Sigmoid colon (tissue), 7 donors: ENCODE measurements around the gene CAPNS2. TPM values are rescaled to one million over a fixed set of nuclear protein-coding genes. Genes with fewer than 3 reads are reported as not detected.

Experiments used
- DNase-seq: peaks from one replicate; pipeline ENCODE4 v3.0.0-alpha.2; 2019
- H3K27ac ChIP-seq, 4 donors: fragments of 200-600 bp; sonication (generic); one replicate each; pipeline ENCODE4 v1.5.1; 2016 to 2019; ENCODE audit warnings: mild to moderate bottlenecking in 1 of 4
- H3K27me3 ChIP-seq, 3 donors: fragments of 200-600 bp; sonication (generic); one replicate each; pipeline ENCODE4 v1.5.1; 2019; ENCODE audit warnings: mild to moderate bottlenecking in 1 of 3
- H3K36me3 ChIP-seq, 4 donors: fragments of 200-600 bp; sonication (generic); one replicate each; pipeline ENCODE4 v1.5.1; 2016 to 2019
- H3K4me1 ChIP-seq, 4 donors: fragments of 200-600 bp; sonication (generic); one replicate each; pipeline ENCODE4 v1.5.1; 2017 to 2019
- H3K4me3 ChIP-seq, 4 donors: fragments of 200-600 bp; sonication (generic); one replicate each; pipeline ENCODE4 v1.5.1; 2017 to 2019; ENCODE audit warnings: mild to moderate bottlenecking in 2 of 4, moderate library complexity in 1 of 4
- H3K9me3 ChIP-seq, 4 donors: fragments of 200-600 bp in 3 of 4; sonication (generic) in 3 of 4; one replicate each; pipeline versions ENCODE4 v1.5.1 to v1.6.1; 2013 to 2019
- EP300 ChIP-seq, 4 donors: sonication (generic); formaldehyde crosslinking; IDR thresholded peaks; one replicate each; pipeline ENCODE4 v1.6.1; 2017; ENCODE audit warnings: antibody characterized with exemption in 4 of 4
- POLR2A ChIP-seq, 2 donors: fragments of 450-650 bp; IDR thresholded peaks; one replicate each; pipeline ENCODE4 v1.6.1; 2016; ENCODE audit warnings: antibody characterized with exemption in 2 of 2, mild to moderate bottlenecking in 2 of 2, moderate library complexity in 2 of 2
- POLR2AphosphoS5 ChIP-seq, 4 donors: sonication (generic); formaldehyde crosslinking; IDR thresholded peaks; one replicate each; pipeline ENCODE4 v1.6.1; 2017; ENCODE audit warnings: antibody characterized with exemption in 4 of 4
- WGBS, 2 donors: extraction: QIAGEN DNeasy Blood & Tissue Kit; methylation state at CpG; one replicate each; pipeline ENCODE4 v1.1.7; 2013; 5-methylcytosine and 5-hydroxymethylcytosine counted together
- intact Hi-C: fragments of 100-400 bp; cut with DNase I; formaldehyde crosslinking; loops from one replicate; pipeline ENCODE4 v1.15.1; 2023
- polyA plus RNA-seq, 3 donors: library from polyadenylated mRNA; stranded (reverse); fragments of 200-250 nt; gene quantifications; one replicate each; pipeline ENCODE4 v1.2.3, GENCODE V29; 2013
- total RNA-seq, 4 donors: library from RNA; depleted of rRNA; stranded (reverse); fragments of >200 nt; gene quantifications; one replicate each; pipeline ENCODE4 v1.1.0, GENCODE V29; 2016
- TF ChIP-seq, protein P1 (sequence below), 4 experiments: fragments of 450-650 bp in 3 of 4; fragments of 200-600 bp in 1 of 4; IDR thresholded peaks; one replicate each; pipeline ENCODE4 v1.5.1; 2016 to 2019; ENCODE audit warnings: antibody characterized with exemption in 4 of 4, mild to moderate bottlenecking in 3 of 4, moderate library complexity in 2 of 4
- donor health status: healthy with polysubstance abuse.
- donor health status: Bipolar disorder and iron deficiency.
- donor health status: healthy.

CAPNS2 gene
- under 1 TPM in 2 of 4 donors, not detected in 2; 0.83 to 0.95 TPM for total RNA-seq
- under 1 TPM in 1 of 3 donors, not detected in 2; 0.07 TPM for polyA plus RNA-seq

DNA sequence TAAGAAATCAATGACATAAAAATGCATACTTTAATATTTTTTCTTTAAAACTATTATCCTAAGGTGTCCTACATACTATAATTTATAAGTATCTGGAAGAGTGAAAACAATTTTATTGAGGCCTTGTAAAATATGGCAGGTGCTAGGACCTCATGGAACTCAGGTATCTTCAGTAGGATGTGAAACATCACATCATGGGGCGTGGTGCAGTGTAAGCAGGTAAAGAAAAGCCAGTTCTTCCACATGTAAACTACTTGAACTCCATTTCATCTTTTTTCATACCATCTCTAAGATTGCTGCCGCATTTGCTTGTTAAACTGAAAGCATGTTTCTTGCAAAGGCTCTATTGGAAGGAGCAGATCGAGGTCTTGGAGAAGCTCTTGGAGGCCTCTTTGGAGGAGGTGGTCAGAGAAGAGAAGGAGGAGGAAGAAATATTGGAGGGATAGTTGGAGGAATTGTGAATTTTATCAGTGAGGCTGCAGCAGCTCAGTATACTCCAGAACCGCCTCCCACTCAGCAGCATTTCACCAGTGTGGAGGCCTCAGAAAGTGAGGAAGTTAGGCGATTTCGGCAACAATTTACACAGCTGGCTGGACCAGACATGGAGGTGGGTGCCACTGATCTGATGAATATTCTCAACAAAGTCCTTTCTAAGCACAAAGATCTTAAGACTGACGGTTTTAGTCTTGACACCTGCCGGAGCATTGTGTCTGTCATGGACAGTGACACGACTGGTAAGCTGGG lies at the start of gene CAPNS2:
Gene CAPNS2 (plus strand): TSS at position 253 of the 744 bp plus-strand sequence. CDS start 73 bp downstream, at position 326.
- 89 to 95% methylated on average over 9 of the region's 9 CpGs for whole genome bisulfite sequencing, 2 donors
- Histone ChIP-seq H3K27ac (no peak within 1 kb of the TSS), H3K27me3 (no peaks in the 10 kb centered on the region), H3K4me3 (no peak within 1 kb of the TSS), H3K36me3 (no peaks in the 10 kb centered on the region), H3K9me3 (no peaks in the 10 kb centered on the region), H3K4me1 (peaks cover 0 to 27% (median 17%) of the 10 kb centered on the region in 4 donors)
- intact Hi-C loops: no loop called here
- TF ChIP-seq POLR2A (IDR thresholded peaks at IDR 0.05) (no peak), POLR2AphosphoS5 (IDR thresholded peaks at IDR 0.05) (no peak), EP300 (IDR thresholded peaks at IDR 0.05) (no peak)
- TF ChIP-seq, protein P1, sequence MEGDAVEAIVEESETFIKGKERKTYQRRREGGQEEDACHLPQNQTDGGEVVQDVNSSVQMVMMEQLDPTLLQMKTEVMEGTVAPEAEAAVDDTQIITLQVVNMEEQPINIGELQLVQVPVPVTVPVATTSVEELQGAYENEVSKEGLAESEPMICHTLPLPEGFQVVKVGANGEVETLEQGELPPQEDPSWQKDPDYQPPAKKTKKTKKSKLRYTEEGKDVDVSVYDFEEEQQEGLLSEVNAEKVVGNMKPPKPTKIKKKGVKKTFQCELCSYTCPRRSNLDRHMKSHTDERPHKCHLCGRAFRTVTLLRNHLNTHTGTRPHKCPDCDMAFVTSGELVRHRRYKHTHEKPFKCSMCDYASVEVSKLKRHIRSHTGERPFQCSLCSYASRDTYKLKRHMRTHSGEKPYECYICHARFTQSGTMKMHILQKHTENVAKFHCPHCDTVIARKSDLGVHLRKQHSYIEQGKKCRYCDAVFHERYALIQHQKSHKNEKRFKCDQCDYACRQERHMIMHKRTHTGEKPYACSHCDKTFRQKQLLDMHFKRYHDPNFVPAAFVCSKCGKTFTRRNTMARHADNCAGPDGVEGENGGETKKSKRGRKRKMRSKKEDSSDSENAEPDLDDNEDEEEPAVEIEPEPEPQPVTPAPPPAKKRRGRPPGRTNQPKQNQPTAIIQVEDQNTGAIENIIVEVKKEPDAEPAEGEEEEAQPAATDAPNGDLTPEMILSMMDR (IDR thresholded peaks at IDR 0.05): no peak
- no peak for DNase-seq

DNA sequence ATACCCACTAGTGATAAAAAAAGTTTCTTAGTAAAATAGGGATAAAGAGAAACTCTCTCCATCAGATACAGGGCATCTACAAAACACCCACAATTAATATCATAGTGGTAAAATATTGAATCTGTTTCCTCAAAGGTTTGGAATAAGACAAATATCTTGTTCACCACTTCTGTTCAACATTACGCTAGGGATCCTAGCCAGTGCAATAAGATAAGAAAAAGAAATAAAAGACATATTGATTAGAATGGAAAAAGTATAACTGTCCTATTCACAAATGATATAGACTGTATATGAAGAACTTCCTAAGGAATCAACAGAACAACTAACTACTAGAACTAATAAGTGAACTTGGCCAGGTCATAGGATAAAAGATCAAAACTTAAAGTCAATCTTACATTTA lies 44.7 kb upstream of the CAPNS2 start:
- Histone ChIP-seq H3K36me3 (no peaks in the 10 kb centered on the region), H3K4me1 (peaks cover 0 to 2% (median 0%) of the 10 kb centered on the region in 4 donors), H3K27ac (no peak overlapping the region), H3K4me3 (no peak overlapping the region), H3K27me3 (no peaks in the 10 kb centered on the region), H3K9me3 (peaks cover 0 to 4% (median 0%) of the 10 kb centered on the region in 4 donors)
- DNase-seq: no peak
- no peak for TF ChIP-seq EP300 (IDR thresholded peaks at IDR 0.05)
- TF ChIP-seq POLR2A (IDR thresholded peaks at IDR 0.05): no peak
- TF ChIP-seq POLR2AphosphoS5 (IDR thresholded peaks at IDR 0.05): no peak
- TF ChIP-seq, protein P1 (IDR thresholded peaks at IDR 0.05): no peak
- intact Hi-C loops: no loop called here
- 2 to 47% methylated on average over 1 of the region's 1 CpG for WGBS, 2 donors

DNA sequence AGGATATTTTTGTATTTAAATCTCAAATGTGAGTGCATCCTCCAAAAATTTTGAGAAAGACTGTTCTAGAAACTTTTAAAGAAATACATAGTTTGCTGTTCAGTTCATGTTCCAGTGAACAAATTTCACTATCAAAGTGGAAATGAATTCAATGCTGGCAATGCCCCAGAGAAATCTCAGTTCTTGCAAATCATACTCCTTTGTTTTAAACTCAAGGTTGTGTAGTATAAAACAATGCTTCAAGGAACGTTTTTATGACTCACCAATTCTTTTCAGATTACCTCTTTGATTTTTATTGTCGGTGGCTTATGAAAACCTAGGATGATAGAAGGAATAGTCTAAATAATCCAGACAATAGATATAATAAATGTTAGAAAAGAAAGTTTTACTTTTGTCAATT lies 40.0 kb upstream of the CAPNS2 start:
- 12 to 48% methylated on average over 2 of the region's 2 CpGs for WGBS, 2 donors
- TF ChIP-seq, protein P1 (IDR thresholded peaks at IDR 0.05): no peak
- Histone ChIP-seq H3K9me3 (peaks cover 0 to 3% (median 0%) of the 10 kb centered on the region in 4 donors), H3K36me3 (peaks cover 0 to 9% (median 0%) of the 10 kb centered on the region in 4 donors), H3K27me3 (no peaks in the 10 kb centered on the region), H3K27ac (no peak overlapping the region), H3K4me1 (peaks cover 0 to 2% (median 0%) of the 10 kb centered on the region in 4 donors), H3K4me3 (no peak overlapping the region)
- no peak for DNase-seq
- intact Hi-C loops: no loop called here

DNA sequence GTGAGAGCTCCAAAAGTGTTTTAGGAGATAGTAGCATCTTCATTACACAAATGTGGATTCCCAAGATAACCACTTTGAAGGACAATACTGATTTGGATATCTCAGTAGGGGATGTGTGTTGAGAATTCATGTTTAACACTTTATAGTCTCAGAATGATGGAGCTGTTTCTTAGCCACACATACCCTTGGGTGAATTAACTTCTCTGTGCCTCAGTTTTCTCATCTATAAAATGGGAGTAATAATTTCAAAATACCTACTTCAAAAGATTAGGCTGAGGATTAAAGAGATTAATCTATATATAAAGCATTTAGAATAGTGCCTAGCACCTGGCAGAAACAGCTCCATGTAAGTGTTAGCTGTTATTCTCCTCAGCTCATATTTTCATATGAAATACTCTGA lies 38.6 kb upstream of the CAPNS2 start:
- TF ChIP-seq EP300 (IDR thresholded peaks at IDR 0.05): no peak
- TF ChIP-seq, protein P1 (IDR thresholded peaks at IDR 0.05): no peak
- no peak for TF ChIP-seq POLR2AphosphoS5 (IDR thresholded peaks at IDR 0.05)
- no peak for TF ChIP-seq POLR2A (IDR thresholded peaks at IDR 0.05)
- H3K36me3 ChIP-seq: peaks cover 0 to 9% (median 0%) of the 10 kb centered on the region in 4 donors
- intact Hi-C loops: no loop called here
- H3K9me3 ChIP-seq: no peaks in the 10 kb centered on the region
- no peaks in the 10 kb centered on the region for H3K27me3 ChIP-seq
- DNase-seq: no peak
- H3K4me3 ChIP-seq: no peak overlapping the region
- H3K4me1 ChIP-seq: peaks cover 0 to 2% (median 0%) of the 10 kb centered on the region in 4 donors
- no peak overlapping the region for H3K27ac ChIP-seq
